Peyer's patch (tissue), 4 donors: ENCODE data around the gene EOLA1. TPM values are rescaled to one million over a fixed set of nuclear protein-coding genes. Genes with fewer than 3 reads are reported as not detected.

Experiments
- DNase-seq, 3 donors: peaks; one replicate each; pipeline ENCODE4 v3.0.0-alpha.2; 2017 to 2019
- H3K27ac ChIP-seq, 4 donors: fragments of 200-600 bp; sonication (generic); one replicate each; pipeline ENCODE4 v1.5.1; 2016 to 2019
- H3K27me3 ChIP-seq, 2 donors: fragments of 200-600 bp; sonication (generic); one replicate each; pipeline ENCODE4 v1.5.1; 2019
- H3K36me3 ChIP-seq, 3 donors: fragments of 200-600 bp; sonication (generic); one replicate each; pipeline ENCODE4 v1.5.1; 2016 to 2019
- H3K4me1 ChIP-seq, 4 donors: fragments of 200-600 bp; sonication (generic); one replicate each; pipeline ENCODE4 v1.5.1; 2016 to 2019
- H3K4me3 ChIP-seq, 4 donors: fragments of 200-600 bp; sonication (generic); 1 replicate in 3 of 4; 2 replicates in 1 of 4; pipeline ENCODE4 v1.5.1; 2016 to 2019; ENCODE audit warnings: mild to moderate bottlenecking in 1 of 4
- H3K9me3 ChIP-seq, 4 donors: fragments of 200-600 bp; sonication (generic); one replicate each; pipeline ENCODE4 v1.5.1; 2016 to 2019; ENCODE audit warnings: mild to moderate bottlenecking in 1 of 4
- CTCF ChIP-seq, 6 experiments: fragments of 450-650 bp in 4 of 6; fragments of 200-600 bp in 2 of 6; sonication (generic) in 1 of 6; IDR thresholded peaks; one replicate each; pipeline ENCODE4 v1.5.1; 2017 to 2019; ENCODE audit warnings: antibody characterized with exemption in 6 of 6, mild to moderate bottlenecking in 3 of 6, moderate library complexity in 1 of 6
- POLR2A ChIP-seq, 2 donors: fragments of 450-650 bp; IDR thresholded peaks; one replicate each; pipeline ENCODE4 v1.5.1; 2017; ENCODE audit warnings: antibody characterized with exemption in 2 of 2, mild to moderate bottlenecking in 2 of 2, moderate library complexity in 2 of 2
- total RNA-seq, 4 donors: library from RNA; depleted of rRNA; stranded (reverse); fragments of >200 nt; gene quantifications; one replicate each; pipeline ENCODE4 v1.1.0, GENCODE V29; 2016

The EOLA1 gene
- total RNA-seq, result 10 to 100 TPM; 11.9 to 23.1 (median 16.7) TPM

- peak within 1 kb of the TSS; percentile 53 to 79 (median 70) for H3K4me3 ChIP-seq
- H3K27me3 ChIP-seq, result no peaks in the 10 kb centered on the region
- no peaks in the 10 kb centered on the region for H3K9me3 ChIP-seq
- no peak for TF ChIP-seq CTCF (IDR thresholded peaks at IDR 0.05)
- peak; percentile 68 to 82 for TF ChIP-seq POLR2A (IDR thresholded peaks at IDR 0.05)
- no peaks in the 10 kb centered on the region for H3K36me3 ChIP-seq
- peak within 1 kb of the TSS; percentile 89 to 97 (median 96) for H3K27ac ChIP-seq
- peak; percentile 88 to 97 (median 94) for DNase-seq
- H3K4me1 ChIP-seq, result peaks cover 0 to 6% (median 0%) of the 10 kb centered on the region in 4 donors
These were observed at the start of gene EOLA1 for GRCh38 chrX:149540621-149541520. EOLA1 (plus strand) TSS chrX:149541012; CDS start chrX:149545631, 4,619 bp downstream.

- DNase-seq, result peak in 1 of 3 donors; percentile 54
- H3K36me3 ChIP-seq, result peaks cover 0 to 58% (median 0%) of the 10 kb centered on the region in 3 donors
- no peak for TF ChIP-seq POLR2A (IDR thresholded peaks at IDR 0.05)
- TF ChIP-seq CTCF (IDR thresholded peaks at IDR 0.05), result no peak
- H3K9me3 ChIP-seq, result no peaks in the 10 kb centered on the region
- no peaks in the 10 kb centered on the region for H3K27me3 ChIP-seq
- H3K4me3 ChIP-seq, result no peak overlapping the region
- H3K27ac ChIP-seq, result peak overlapping the region in 1 of 4 donors; percentile 26
- peaks cover 0 to 3% (median 0%) of the 10 kb centered on the region in 4 donors for H3K4me1 ChIP-seq
These were observed 49.0 kb upstream of the EOLA1 start for GRCh38 chrX:149491812-149492211.

GRCh38 chrX:149493567-149494562, 46.9 kb upstream of the EOLA1 start:
- peak in 1 of 3 donors; percentile 49 for DNase-seq
- no peak for TF ChIP-seq POLR2A (IDR thresholded peaks at IDR 0.05)
- TF ChIP-seq CTCF (IDR thresholded peaks at IDR 0.05), result no peak
- no peak overlapping the region for H3K27ac ChIP-seq
- H3K27me3 ChIP-seq, result no peaks in the 10 kb centered on the region
- no peak overlapping the region for H3K4me3 ChIP-seq
- peaks cover 0 to 3% (median 0%) of the 10 kb centered on the region in 4 donors for H3K4me1 ChIP-seq
- H3K9me3 ChIP-seq, result no peaks in the 10 kb centered on the region
- peaks cover 0 to 65% (median 0%) of the 10 kb centered on the region in 3 donors for H3K36me3 ChIP-seq

GRCh38 chrX:149494844-149495565, 45.8 kb upstream of the EOLA1 start:
- Histone ChIP-seq H3K36me3 (peaks cover 0 to 54% (median 0%) of the 10 kb centered on the region in 3 donors), H3K4me1 (peaks cover 0 to 3% (median 0%) of the 10 kb centered on the region in 4 donors), H3K27ac (peak overlapping the region in 1 of 4 donors; percentile 58), H3K9me3 (no peaks in the 10 kb centered on the region), H3K27me3 (no peaks in the 10 kb centered on the region), H3K4me3 (no peak overlapping the region)
- TF ChIP-seq POLR2A (IDR thresholded peaks at IDR 0.05) (no peak), CTCF (IDR thresholded peaks at IDR 0.05) (no peak)
- DNase-seq, result no peak
